GM12878 (cell line): ENCODE measurements around the gene GNAZ. TPM values are rescaled to one million over a fixed set of nuclear protein-coding genes. Genes with fewer than 3 reads are reported as not detected.

ENCODE experiments used
- ATAC-seq: fragments of 200-7000 bp; cut with Tn5 transposase; 3 replicates; pipeline ENCODE4 v1.9.1; 2020; ENCODE audit warnings: mild to moderate bottlenecking, moderate library complexity
- BruUV-seq: library from RNA; stranded (reverse); fragments of 400-500 nt; replicated peaks from 2 replicates; lab custom pipeline; 2021; lab: Mats Ljungman, UMichigan
- CTCF ChIA-PET: fragments of 300-600 bp; sonication (Branson Sonifier 250); formaldehyde crosslinking; extraction: SDS; loops from one replicate; lab custom pipeline; 2021; ENCODE audit warnings: inconsistent platforms; lab: Yijun Ruan, JAX
- POLR2A ChIA-PET: fragments of 350-600 bp; formaldehyde crosslinking; extraction: SDS; loops from one replicate; lab custom pipeline; 2021; ENCODE audit warnings: inconsistent platforms; lab: Charles Lee
- RAD21 ChIA-PET: fragments of 300-600 bp; sonication (Branson Sonifier 250); formaldehyde crosslinking; loops from one replicate; lab custom pipeline; 2023; ENCODE audit warnings: antibody characterized with exemption; ENCODE audit not compliant: unreplicated experiment; lab: Charles Lee
- SMC1A ChIA-PET: fragments of 300-600 bp; sonication (Branson Sonifier 250); formaldehyde crosslinking; loops from one replicate; lab custom pipeline; 2023; ENCODE audit not compliant: unreplicated experiment, uncharacterized antibody; lab: Charles Lee
- DNase-seq: peaks from one replicate; pipeline ENCODE4 v3.0.0-alpha.2; 2011; ENCODE audit warnings: low read depth, low spot score
- FAIRE-seq: peaks from 3 replicates; lab custom pipeline; 2011; peaks lifted over from hg19 to GRCh38; lab: Jason Lieb, UNC
- H2AFZ ChIP-seq: 2 replicates; pipeline ENCODE4 v1.6.0; 2011; ENCODE audit warnings: low read depth, low read length, control low read depth; ENCODE audit not compliant: control insufficient read depth
- H3K27ac ChIP-seq: 2 replicates; pipeline ENCODE4 v1.5.1; 2011; ENCODE audit warnings: control low read depth; ENCODE audit not compliant: control insufficient read depth, insufficient read depth
- H3K27me3 ChIP-seq, 2 experiments: replicated peaks in 1 of 2; 2 replicates each; pipeline versions ENCODE4 v1.6.0 to v1.6.1; 2011; ENCODE audit warnings: low read length in 1 of 2; ENCODE audit not compliant: control insufficient read depth in 2 of 2, insufficient read depth in 2 of 2
- H3K36me3 ChIP-seq, 2 experiments: 2 replicates each; pipeline ENCODE4 v1.5.1; 2011; ENCODE audit warnings: low read length in 1 of 2; ENCODE audit not compliant: control insufficient read depth in 2 of 2, insufficient read depth in 2 of 2
- H3K4me1 ChIP-seq: 2 replicates; pipeline ENCODE4 v1.6.1; 2011; ENCODE audit warnings: mild to moderate bottlenecking, low read length, moderate library complexity, mixed read lengths; ENCODE audit not compliant: control insufficient read depth, insufficient read depth
- H3K4me2 ChIP-seq: 2 replicates; pipeline ENCODE4 v1.6.0; 2011; ENCODE audit warnings: control low read depth; ENCODE audit not compliant: control insufficient read depth, insufficient read depth
- H3K4me3 ChIP-seq: fragments of 200-600 bp; sonication (generic); 2 replicates; pipeline ENCODE4 v1.5.1; 2016
- H3K79me2 ChIP-seq: 2 replicates; pipeline ENCODE4 v1.6.0; 2011; ENCODE audit warnings: low read length; ENCODE audit not compliant: control insufficient read depth, insufficient read depth
- H3K9ac ChIP-seq: 2 replicates; pipeline ENCODE4 v1.8.0; 2011; ENCODE audit warnings: low read length, control low read depth, mixed read lengths; ENCODE audit not compliant: control insufficient read depth, insufficient read depth
- H3K9me3 ChIP-seq: replicated peaks from 3 replicates; pipeline ENCODE4 v1.5.1; 2011; ENCODE audit warnings: mild to moderate bottlenecking, low read length; ENCODE audit not compliant: control insufficient read depth, insufficient read depth
- H4K20me1 ChIP-seq: 2 replicates; pipeline ENCODE4 v1.6.0; 2011; ENCODE audit not compliant: control insufficient read depth, insufficient read depth
- CHD1 ChIP-seq: IDR thresholded peaks from 2 replicates; pipeline ENCODE4 v1.6.1; 2012; ENCODE audit warnings: low read depth, low read length, improper control_type of control experiment
- MYB ChIP-seq: fragments of 150-350 bp; IDR thresholded peaks from 2 replicates; pipeline ENCODE4 v1.6.1; 2014; ENCODE audit warnings: mild to moderate bottlenecking, low read depth, low read length, borderline replicate concordance
- NR2F1 ChIP-seq: fragments of 450-650 bp; conservative IDR thresholded peaks from 2 replicates; pipeline ENCODE4 v1.6.1; 2017; ENCODE audit warnings: mild to moderate bottlenecking
- PRDM15 ChIP-seq: fragments of 450-650 bp; formaldehyde crosslinking; IDR thresholded peaks from 2 replicates; pipeline ENCODE4 v1.4.0; 2020; ENCODE audit warnings: mild to moderate bottlenecking, moderate library complexity
- RB1 ChIP-seq: fragments of 450-650 bp; formaldehyde crosslinking; IDR thresholded peaks from 2 replicates; pipeline ENCODE4 v1.6.1; 2017; ENCODE audit warnings: mild to moderate bottlenecking, borderline replicate concordance
- RFX5 ChIP-seq: IDR thresholded peaks from 2 replicates; pipeline ENCODE4 v1.6.1; 2011; ENCODE audit warnings: low read depth, low read length, improper control_type of control experiment
- SMARCA5 ChIP-seq: fragments of 450-650 bp; IDR thresholded peaks from 2 replicates; pipeline ENCODE4 v1.6.1; 2017; ENCODE audit warnings: mild to moderate bottlenecking
- SREBF2 ChIP-seq: IDR thresholded peaks from 2 replicates; pipeline ENCODE4 v1.6.1; 2012; ENCODE audit warnings: mild to moderate bottlenecking, low read length
- TARDBP ChIP-seq: IDR thresholded peaks from 2 replicates; pipeline ENCODE4 v1.6.1; 2016; ENCODE audit warnings: borderline replicate concordance
- WRNIP1 ChIP-seq: IDR thresholded peaks from 2 replicates; pipeline ENCODE4 v1.6.1; 2011; ENCODE audit warnings: low read depth, low read length, improper control_type of control experiment, borderline replicate concordance
- ZNF207 ChIP-seq: fragments of 450-650 bp; IDR thresholded peaks from 2 replicates; pipeline ENCODE4 v1.6.1; 2014; ENCODE audit warnings: antibody characterized with exemption, mild to moderate bottlenecking, borderline replicate concordance
- WGBS: methylation state at CpG from one replicate; pipeline ENCODE4 v1.1.6; 2016; ENCODE audit warnings: low lambda C conversion rate; ENCODE audit not compliant: insufficient replicate concordance, insufficient coverage; ENCODE audit errors: missing lambda C conversion rate; 5-methylcytosine and 5-hydroxymethylcytosine counted together
- in situ Hi-C: fragments of 300-500 bp; cut with MboI; formaldehyde crosslinking; loops from 9 replicates; pipeline ENCODE4 v1.14.3; 2018; ENCODE audit warnings: mixed read lengths
- intact Hi-C: fragments of 100-400 bp; cut with micrococcal nuclease; formaldehyde crosslinking; loops from one replicate; pipeline ENCODE4 v1.14.2; 2022; ENCODE audit not compliant: unreplicated experiment
- polyA plus RNA-seq, 11 experiments: library from polyadenylated mRNA; depleted of rRNA in 4 of 11; unstranded in 6 of 11; stranded (reverse) in 5 of 11; fragments of >200 nt; fragmentation: Nextera tagmentation in 4 of 11; fragmentation: Illumina TruSeq in 1 of 11; extraction: Ambion mirVana in 4 of 11; extraction: Trizol in 1 of 11; gene quantifications; 1 replicate in 1 of 11; 2 replicates in 10 of 11; pipeline versions ENCODE4 v1.2.1 to v1.2.3, GENCODE V29; 2011 to 2016; ENCODE audit warnings: inconsistent platforms in 2 of 11, missing spikeins in 2 of 11, low read depth in 1 of 11
- total RNA-seq, 4 experiments: library from RNA; depleted of rRNA in 3 of 4; stranded (reverse); fragments of >200 nt in 3 of 4; fragmentation: Illumina TruSeq in 1 of 4; extraction: Trizol in 1 of 4; gene quantifications; 2 replicates each; pipeline versions ENCODE4 v1.2.1 to v1.2.3, GENCODE V29; 2013 to 2021

The GNAZ gene
- total and polyA plus RNA-seq, 10 of the 15 experiments (the other 5 are each of a cell fraction or from before 2014, with no cell fraction given): 0.09 to 1.0 (median 0.44) TPM; not detected in 1

DNA sequence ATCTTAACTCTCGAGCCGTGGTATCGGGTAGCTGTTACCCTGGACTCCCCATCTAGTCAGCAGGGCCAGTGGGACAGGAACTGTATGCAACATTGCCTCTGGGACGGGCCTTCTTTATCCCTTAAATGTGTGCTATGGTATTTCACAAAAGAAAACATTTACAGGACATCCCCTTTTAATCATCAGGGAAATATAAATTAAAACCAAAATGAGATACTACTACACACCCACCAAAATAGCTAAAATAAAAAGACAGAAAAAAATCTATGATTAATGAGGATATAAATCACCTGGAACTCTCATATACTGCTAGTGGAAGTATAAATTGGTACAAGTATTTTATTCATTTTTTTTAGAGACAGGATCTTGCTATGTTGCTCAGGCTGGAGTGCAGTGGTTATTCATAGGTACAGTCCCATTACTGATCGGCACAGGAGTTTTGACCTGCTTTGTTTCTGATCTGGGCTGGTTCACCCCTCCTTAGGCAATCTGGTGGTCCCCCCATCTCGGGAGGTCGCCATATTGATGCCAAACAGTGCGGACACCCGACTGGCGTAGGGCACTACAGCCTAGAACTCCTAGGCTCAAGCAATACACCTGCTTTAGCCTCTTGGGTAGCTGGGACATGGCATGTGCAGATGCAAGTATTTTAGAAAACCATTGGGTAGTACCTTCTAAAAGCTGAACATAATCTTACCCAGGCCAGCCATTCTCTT lies 62.2 kb downstream of the GNAZ start:
- RAD21 ChIA-PET: interaction anchor here (1.0 to 5.8 kb wide), 3 partner anchors 175 to 323 kb away, joined by 3 to 84 read pairs (median 4); no protein-coding TSS in a partner anchor
- no peak overlapping the region for H3K9ac ChIP-seq
- H3K27me3 ChIP-seq: no peaks in the 10 kb centered on the region
- intact Hi-C loops: no loop called here
- DNase-seq (no peak), ATAC-seq (no peak), FAIRE-seq (no peak)
- TF ChIP-seq WRNIP1 (no peak), ZNF207 (no peak), MYB (no peak), SREBF2 (no peak)
- H3K4me3 ChIP-seq: no peak overlapping the region
- H3K4me2 ChIP-seq: no peak overlapping the region
- no TSS peak for BruUV-seq
- POLR2A ChIA-PET: interaction anchor here (1.1 to 2.4 kb wide), 2 partner anchors 12 to 173 kb away, joined by 3 to 6 read pairs; no protein-coding TSS in a partner anchor
- SMC1A ChIA-PET: interaction anchor here (0.7 to 8.6 kb wide), 7 partner anchors 11 to 253 kb away, joined by 3 to 277 read pairs (median 3); no protein-coding TSS in a partner anchor
- H3K9me3 ChIP-seq: no peaks in the 10 kb centered on the region
- in situ Hi-C loops: loop anchor here (10.0 kb wide), 1 partner anchor 778 kb away; no protein-coding TSS in a partner anchor
- CTCF ChIA-PET: interaction anchor here (0.6 to 11.1 kb wide), 8 partner anchors 12 to 253 kb away, joined by 3 to 539 read pairs (median 3); no protein-coding TSS in a partner anchor
- H4K20me1 ChIP-seq: no peaks in the 10 kb centered on the region
- H3K79me2 ChIP-seq: no peaks in the 10 kb centered on the region
- H3K36me3 ChIP-seq: no peaks in the 10 kb centered on the region
- H2AFZ ChIP-seq: no peak overlapping the region
- peaks cover 20% of the 10 kb centered on the region for H3K4me1 ChIP-seq
- no peak overlapping the region for H3K27ac ChIP-seq
- WGBS: 74% methylated on average over 10 of the region's 10 CpGs

GRCh38 chr22:23133922-23134321 lies 63.6 kb downstream of the GNAZ start:
- ChIA-PET POLR2A (interaction anchor here (0.6 kb wide), 1 partner anchor 1465 kb away, joined by 8 read pairs; no protein-coding TSS in a partner anchor), CTCF (interaction anchor here (0.6 to 11.1 kb wide), 6 partner anchors 11 to 1162 kb away, joined by 3 to 539 read pairs (median 5); partner anchors contain the start of gene RAB36)
- H3K4me1 ChIP-seq: peaks cover 26% of the 10 kb centered on the region
- TF ChIP-seq TARDBP (no peak), RFX5 (no peak), CHD1 (no peak), SMARCA5 (no peak), RB1 (no peak), PRDM15 (CRISPR knock-in tag) (no peak), NR2F1 (no peak)

More at GRCh38 chr22:23133922-23134321, 63.6 kb downstream of the GNAZ start:
- Histone ChIP-seq H3K4me3 (no peak overlapping the region), H4K20me1 (no peaks in the 10 kb centered on the region), H3K27ac (no peak overlapping the region), H2AFZ (no peak overlapping the region), H3K79me2 (no peaks in the 10 kb centered on the region), H3K4me2 (no peak overlapping the region), H3K36me3 (no peaks in the 10 kb centered on the region), H3K27me3 (no peaks in the 10 kb centered on the region), H3K9ac (no peak overlapping the region), H3K9me3 (no peaks in the 10 kb centered on the region)
- ChIA-PET SMC1A (interaction anchor here (1.0 to 4.9 kb wide), 3 partner anchors 44 to 975 kb away, joined by 3 to 75 read pairs (median 3); no protein-coding TSS in a partner anchor), RAD21 (interaction anchor here (0.7 to 5.8 kb wide), 4 partner anchors 39 to 669 kb away, joined by 3 to 84 read pairs (median 4); no protein-coding TSS in a partner anchor)
- intact Hi-C loops: no loop called here
- FAIRE-seq (no peak), ATAC-seq (no peak), DNase-seq (no peak)
- no TSS peak for BruUV-seq
- in situ Hi-C loops: loop anchor here (10.0 kb wide), 1 partner anchor 779 kb away; no protein-coding TSS in a partner anchor
- WGBS: 88% methylated on average over 10 of the region's 10 CpGs
